GM12878 (cell line): ENCODE measurements around the gene AMHR2. TPM values are rescaled to one million over a fixed set of nuclear protein-coding genes. Genes with fewer than 3 reads are reported as not detected.

Source experiments
- CBX3 ChIP-seq: fragments of 200-600 bp; sonication (generic); IDR thresholded peaks from 2 replicates; pipeline ENCODE4 v1.6.1; 2016; ENCODE audit warnings: low read depth, borderline replicate concordance
- FOXM1 ChIP-seq: IDR thresholded peaks from 2 replicates; pipeline ENCODE4 v1.6.1; 2012; ENCODE audit warnings: low read depth, mild to moderate bottlenecking, inconsistent platforms, low read length, moderate library complexity
- HDAC2 ChIP-seq: fragments of 200-600 bp; sonication (generic); IDR thresholded peaks from 2 replicates; pipeline ENCODE4 v1.6.1; 2017
- JUND ChIP-seq: IDR thresholded peaks from 2 replicates; pipeline ENCODE4 v1.6.1; 2012; ENCODE audit warnings: low read depth, mild to moderate bottlenecking, low read length, improper control_type of control experiment, moderate library complexity
- KDM1A ChIP-seq: fragments of 200-600 bp; sonication (generic); IDR thresholded peaks from 2 replicates; pipeline ENCODE4 v1.6.1; 2016; ENCODE audit warnings: borderline replicate concordance
- NBN ChIP-seq: fragments of 450-650 bp; IDR thresholded peaks from 2 replicates; pipeline ENCODE4 v1.6.1; 2016
- PAX8 ChIP-seq: fragments of 450-650 bp; IDR thresholded peaks from 2 replicates; pipeline ENCODE4 v1.6.1; 2017; ENCODE audit warnings: mild to moderate bottlenecking, moderate library complexity
- PML ChIP-seq: IDR thresholded peaks from 2 replicates; pipeline ENCODE4 v1.6.1; 2012; ENCODE audit warnings: low read length, inconsistent platforms
- RELA ChIP-seq: fragments of 450-650 bp; IDR thresholded peaks from 2 replicates; pipeline ENCODE4 v1.8.0; 2014; ENCODE audit warnings: borderline replicate concordance; ENCODE audit not compliant: partially characterized antibody
- polyA plus RNA-seq, 11 experiments: library from polyadenylated mRNA; depleted of rRNA in 4 of 11; unstranded in 6 of 11; stranded (reverse) in 5 of 11; fragments of >200 nt; fragmentation: Nextera tagmentation in 4 of 11; fragmentation: Illumina TruSeq in 1 of 11; extraction: Ambion mirVana in 4 of 11; extraction: Trizol in 1 of 11; gene quantifications; 1 replicate in 1 of 11; 2 replicates in 10 of 11; pipeline versions ENCODE4 v1.2.1 to v1.2.3, GENCODE V29; 2011 to 2016; ENCODE audit warnings: inconsistent platforms in 2 of 11, missing spikeins in 2 of 11, low read depth in 1 of 11
- total RNA-seq, 4 experiments: library from RNA; depleted of rRNA in 3 of 4; stranded (reverse); fragments of >200 nt in 3 of 4; fragmentation: Illumina TruSeq in 1 of 4; extraction: Trizol in 1 of 4; gene quantifications; 2 replicates each; pipeline versions ENCODE4 v1.2.1 to v1.2.3, GENCODE V29; 2013 to 2021
- TF ChIP-seq, protein P1 (sequence below): IDR thresholded peaks from 2 replicates; pipeline ENCODE4 v1.6.1; 2012; ENCODE audit warnings: improper control_type of control experiment, low read depth, low read length; ENCODE audit not compliant: insufficient replicate concordance
- TF ChIP-seq, protein P2 (sequence below): fragments of 450-650 bp; formaldehyde crosslinking; IDR thresholded peaks from 2 replicates; pipeline ENCODE4 v1.4.0; 2022; ENCODE audit warnings: mild to moderate bottlenecking, moderate library complexity
- TF ChIP-seq, protein P3 (sequence below): fragments of 450-650 bp; IDR thresholded peaks from 2 replicates; pipeline ENCODE4 v1.6.1; 2017; ENCODE audit warnings: mild to moderate bottlenecking, moderate library complexity
- TF ChIP-seq, protein P4 (sequence below): fragments of 450-650 bp; IDR thresholded peaks from 2 replicates; pipeline ENCODE4 v1.6.1; 2017; ENCODE audit warnings: antibody characterized with exemption, mild to moderate bottlenecking, moderate library complexity

AMHR2 gene
- total and polyA plus RNA-seq, 10 of the 15 experiments (the other 5 are each of a cell fraction or from before 2014, with no cell fraction given), result 0.06 TPM; not detected in 9

DNA sequence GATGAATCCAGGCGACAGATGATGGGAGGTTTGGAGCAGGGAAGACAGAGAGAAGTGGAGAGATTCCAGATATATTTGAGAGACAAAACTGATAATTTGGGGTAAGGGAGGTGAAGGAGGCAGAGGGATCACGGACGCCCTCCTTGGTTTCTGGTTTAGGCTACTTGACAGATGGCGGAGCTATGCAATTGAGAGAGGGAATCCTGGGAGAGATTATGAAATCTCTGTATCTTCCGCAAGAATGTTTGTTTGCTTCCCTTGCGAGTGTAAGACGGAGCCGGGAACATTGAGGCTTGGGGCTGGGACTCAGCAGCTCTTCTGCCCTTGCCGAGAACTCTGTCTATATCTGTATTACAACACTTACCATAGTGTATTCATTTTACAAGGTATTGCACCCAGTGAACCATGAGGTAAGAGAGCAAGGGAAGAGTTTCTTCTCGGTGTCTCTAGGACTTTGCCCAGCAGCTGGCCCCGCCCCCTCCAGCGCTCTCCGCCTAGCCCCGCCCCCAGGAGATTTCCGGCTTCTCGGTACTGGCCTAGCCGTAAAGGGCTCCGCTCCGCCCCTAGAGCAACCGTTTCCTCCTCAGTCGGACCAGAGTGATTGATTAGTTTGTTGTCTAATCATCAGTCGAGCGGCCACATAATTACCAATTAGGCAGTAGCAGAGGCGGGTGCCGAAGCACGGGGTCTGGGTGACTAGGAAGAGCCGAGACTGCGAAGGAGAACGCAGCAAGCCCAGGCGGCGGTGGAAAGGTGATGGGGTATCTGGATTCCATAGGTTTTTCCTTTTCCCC, 17.6 kb downstream of the AMHR2 start, which contains the start of gene PRR13 (continued):
- TF ChIP-seq, protein P1, sequence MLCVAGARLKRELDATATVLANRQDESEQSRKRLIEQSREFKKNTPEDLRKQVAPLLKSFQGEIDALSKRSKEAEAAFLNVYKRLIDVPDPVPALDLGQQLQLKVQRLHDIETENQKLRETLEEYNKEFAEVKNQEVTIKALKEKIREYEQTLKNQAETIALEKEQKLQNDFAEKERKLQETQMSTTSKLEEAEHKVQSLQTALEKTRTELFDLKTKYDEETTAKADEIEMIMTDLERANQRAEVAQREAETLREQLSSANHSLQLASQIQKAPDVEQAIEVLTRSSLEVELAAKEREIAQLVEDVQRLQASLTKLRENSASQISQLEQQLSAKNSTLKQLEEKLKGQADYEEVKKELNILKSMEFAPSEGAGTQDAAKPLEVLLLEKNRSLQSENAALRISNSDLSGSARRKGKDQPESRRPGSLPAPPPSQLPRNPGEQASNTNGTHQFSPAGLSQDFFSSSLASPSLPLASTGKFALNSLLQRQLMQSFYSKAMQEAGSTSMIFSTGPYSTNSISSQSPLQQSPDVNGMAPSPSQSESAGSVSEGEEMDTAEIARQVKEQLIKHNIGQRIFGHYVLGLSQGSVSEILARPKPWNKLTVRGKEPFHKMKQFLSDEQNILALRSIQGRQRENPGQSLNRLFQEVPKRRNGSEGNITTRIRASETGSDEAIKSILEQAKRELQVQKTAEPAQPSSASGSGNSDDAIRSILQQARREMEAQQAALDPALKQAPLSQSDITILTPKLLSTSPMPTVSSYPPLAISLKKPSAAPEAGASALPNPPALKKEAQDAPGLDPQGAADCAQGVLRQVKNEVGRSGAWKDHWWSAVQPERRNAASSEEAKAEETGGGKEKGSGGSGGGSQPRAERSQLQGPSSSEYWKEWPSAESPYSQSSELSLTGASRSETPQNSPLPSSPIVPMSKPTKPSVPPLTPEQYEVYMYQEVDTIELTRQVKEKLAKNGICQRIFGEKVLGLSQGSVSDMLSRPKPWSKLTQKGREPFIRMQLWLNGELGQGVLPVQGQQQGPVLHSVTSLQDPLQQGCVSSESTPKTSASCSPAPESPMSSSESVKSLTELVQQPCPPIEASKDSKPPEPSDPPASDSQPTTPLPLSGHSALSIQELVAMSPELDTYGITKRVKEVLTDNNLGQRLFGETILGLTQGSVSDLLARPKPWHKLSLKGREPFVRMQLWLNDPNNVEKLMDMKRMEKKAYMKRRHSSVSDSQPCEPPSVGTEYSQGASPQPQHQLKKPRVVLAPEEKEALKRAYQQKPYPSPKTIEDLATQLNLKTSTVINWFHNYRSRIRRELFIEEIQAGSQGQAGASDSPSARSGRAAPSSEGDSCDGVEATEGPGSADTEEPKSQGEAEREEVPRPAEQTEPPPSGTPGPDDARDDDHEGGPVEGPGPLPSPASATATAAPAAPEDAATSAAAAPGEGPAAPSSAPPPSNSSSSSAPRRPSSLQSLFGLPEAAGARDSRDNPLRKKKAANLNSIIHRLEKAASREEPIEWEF, result no peak
- peak; percentile 98; the same call in 1 of the 2 replicates for TF ChIP-seq PML
- TF ChIP-seq, protein P2, sequence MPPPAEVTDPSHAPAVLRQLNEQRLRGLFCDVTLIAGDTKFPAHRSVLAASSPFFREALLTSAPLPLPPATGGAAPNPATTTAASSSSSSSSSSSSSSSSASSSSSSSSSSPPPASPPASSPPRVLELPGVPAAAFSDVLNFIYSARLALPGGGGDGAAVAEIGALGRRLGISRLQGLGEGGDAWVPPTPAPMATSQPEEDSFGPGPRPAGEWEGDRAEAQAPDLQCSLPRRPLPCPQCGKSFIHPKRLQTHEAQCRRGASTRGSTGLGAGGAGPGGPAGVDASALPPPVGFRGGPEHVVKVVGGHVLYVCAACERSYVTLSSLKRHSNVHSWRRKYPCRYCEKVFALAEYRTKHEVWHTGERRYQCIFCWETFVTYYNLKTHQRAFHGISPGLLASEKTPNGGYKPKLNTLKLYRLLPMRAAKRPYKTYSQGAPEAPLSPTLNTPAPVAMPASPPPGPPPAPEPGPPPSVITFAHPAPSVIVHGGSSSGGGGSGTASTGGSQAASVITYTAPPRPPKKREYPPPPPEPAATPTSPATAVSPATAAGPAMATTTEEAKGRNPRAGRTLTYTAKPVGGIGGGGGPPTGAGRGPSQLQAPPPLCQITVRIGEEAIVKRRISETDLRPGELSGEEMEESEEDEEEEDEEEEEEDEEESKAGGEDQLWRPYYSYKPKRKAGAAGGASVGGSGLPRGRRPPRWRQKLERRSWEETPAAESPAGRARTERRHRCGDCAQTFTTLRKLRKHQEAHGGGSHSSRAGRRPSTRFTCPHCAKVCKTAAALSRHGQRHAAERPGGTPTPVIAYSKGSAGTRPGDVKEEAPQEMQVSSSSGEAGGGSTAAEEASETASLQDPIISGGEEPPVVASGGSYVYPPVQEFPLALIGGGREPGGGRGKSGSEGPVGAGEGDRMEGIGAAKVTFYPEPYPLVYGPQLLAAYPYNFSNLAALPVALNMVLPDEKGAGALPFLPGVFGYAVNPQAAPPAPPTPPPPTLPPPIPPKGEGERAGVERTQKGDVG, result no peak
- no peak for TF ChIP-seq NBN
- TF ChIP-seq JUND, result no peak
- TF ChIP-seq CBX3, result no peak
- no peak for TF ChIP-seq KDM1A
- TF ChIP-seq, protein P3, sequence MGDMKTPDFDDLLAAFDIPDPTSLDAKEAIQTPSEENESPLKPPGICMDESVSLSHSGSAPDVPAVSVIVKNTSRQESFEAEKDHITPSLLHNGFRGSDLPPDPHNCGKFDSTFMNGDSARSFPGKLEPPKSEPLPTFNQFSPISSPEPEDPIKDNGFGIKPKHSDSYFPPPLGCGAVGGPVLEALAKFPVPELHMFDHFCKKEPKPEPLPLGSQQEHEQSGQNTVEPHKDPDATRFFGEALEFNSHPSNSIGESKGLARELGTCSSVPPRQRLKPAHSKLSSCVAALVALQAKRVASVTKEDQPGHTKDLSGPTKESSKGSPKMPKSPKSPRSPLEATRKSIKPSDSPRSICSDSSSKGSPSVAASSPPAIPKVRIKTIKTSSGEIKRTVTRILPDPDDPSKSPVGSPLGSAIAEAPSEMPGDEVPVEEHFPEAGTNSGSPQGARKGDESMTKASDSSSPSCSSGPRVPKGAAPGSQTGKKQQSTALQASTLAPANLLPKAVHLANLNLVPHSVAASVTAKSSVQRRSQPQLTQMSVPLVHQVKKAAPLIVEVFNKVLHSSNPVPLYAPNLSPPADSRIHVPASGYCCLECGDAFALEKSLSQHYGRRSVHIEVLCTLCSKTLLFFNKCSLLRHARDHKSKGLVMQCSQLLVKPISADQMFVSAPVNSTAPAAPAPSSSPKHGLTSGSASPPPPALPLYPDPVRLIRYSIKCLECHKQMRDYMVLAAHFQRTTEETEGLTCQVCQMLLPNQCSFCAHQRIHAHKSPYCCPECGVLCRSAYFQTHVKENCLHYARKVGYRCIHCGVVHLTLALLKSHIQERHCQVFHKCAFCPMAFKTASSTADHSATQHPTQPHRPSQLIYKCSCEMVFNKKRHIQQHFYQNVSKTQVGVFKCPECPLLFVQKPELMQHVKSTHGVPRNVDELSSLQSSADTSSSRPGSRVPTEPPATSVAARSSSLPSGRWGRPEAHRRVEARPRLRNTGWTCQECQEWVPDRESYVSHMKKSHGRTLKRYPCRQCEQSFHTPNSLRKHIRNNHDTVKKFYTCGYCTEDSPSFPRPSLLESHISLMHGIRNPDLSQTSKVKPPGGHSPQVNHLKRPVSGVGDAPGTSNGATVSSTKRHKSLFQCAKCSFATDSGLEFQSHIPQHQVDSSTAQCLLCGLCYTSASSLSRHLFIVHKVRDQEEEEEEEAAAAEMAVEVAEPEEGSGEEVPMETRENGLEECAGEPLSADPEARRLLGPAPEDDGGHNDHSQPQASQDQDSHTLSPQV, result no peak
- no peak for TF ChIP-seq FOXM1
- TF ChIP-seq, protein P4, sequence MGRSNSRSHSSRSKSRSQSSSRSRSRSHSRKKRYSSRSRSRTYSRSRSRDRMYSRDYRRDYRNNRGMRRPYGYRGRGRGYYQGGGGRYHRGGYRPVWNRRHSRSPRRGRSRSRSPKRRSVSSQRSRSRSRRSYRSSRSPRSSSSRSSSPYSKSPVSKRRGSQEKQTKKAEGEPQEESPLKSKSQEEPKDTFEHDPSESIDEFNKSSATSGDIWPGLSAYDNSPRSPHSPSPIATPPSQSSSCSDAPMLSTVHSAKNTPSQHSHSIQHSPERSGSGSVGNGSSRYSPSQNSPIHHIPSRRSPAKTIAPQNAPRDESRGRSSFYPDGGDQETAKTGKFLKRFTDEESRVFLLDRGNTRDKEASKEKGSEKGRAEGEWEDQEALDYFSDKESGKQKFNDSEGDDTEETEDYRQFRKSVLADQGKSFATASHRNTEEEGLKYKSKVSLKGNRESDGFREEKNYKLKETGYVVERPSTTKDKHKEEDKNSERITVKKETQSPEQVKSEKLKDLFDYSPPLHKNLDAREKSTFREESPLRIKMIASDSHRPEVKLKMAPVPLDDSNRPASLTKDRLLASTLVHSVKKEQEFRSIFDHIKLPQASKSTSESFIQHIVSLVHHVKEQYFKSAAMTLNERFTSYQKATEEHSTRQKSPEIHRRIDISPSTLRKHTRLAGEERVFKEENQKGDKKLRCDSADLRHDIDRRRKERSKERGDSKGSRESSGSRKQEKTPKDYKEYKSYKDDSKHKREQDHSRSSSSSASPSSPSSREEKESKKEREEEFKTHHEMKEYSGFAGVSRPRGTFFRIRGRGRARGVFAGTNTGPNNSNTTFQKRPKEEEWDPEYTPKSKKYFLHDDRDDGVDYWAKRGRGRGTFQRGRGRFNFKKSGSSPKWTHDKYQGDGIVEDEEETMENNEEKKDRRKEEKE, result no peak
- TF ChIP-seq RELA, result no peak
- TF ChIP-seq HDAC2, result no peak
- TF ChIP-seq PAX8, result no peak
